ENCODE data around the gene RFC3.

GRCh38 chr13:33796095-33796494, 21.9 kb upstream of the RFC3 start:
- TF ChIP-seq EZH2 (IDR thresholded peaks at IDR 0.05; ENCODE audit: insufficient read depth, poor library complexity, severe bottlenecking) = no peak
- no peak for TF ChIP-seq EZH2phosphoT487 (IDR thresholded peaks at IDR 0.05; ENCODE audit: insufficient read depth, low read depth)

All from GM23248 (cell line).